ENCODE results near the gene CAMK1D. TPM values are rescaled to one million over a fixed set of nuclear protein-coding genes. Genes with fewer than 3 reads are reported as not detected.

CAMK1D gene
- polyA plus RNA-seq, 1 experiment = 1.1 TPM

DNA sequence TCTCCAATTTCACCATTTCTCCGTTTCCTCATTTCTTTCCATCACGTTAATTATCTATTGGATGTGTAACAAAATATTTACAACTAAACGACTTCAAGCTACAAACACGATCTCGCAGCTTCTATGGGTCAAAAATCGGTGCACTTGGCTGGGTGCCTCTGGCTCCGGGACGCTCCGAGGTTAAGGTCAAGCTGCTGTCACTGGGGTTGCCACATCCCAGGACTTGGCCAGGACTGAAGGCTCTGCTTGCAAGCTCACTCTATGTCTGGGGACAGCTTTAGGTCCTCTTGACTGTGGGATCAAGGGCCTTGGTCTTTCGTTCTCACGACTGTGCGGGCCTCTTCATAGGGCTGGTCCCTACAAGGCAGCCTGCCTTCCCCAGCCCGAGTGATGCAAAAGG lies 492.5 kb downstream of the CAMK1D start:
- POLR2A ChIA-PET = no interaction called here
- no peak overlapping the region for H3K4me3 ChIP-seq (ENCODE audit: low read depth, low read length)
- H3K27me3 ChIP-seq (ENCODE audit: control insufficient read depth, insufficient read depth, low read length) = no peaks in the 10 kb centered on the region
- CTCF ChIA-PET = no interaction called here
- DNase-seq (ENCODE audit: low read depth) = no peak
- no peaks in the 10 kb centered on the region for H3K36me3 ChIP-seq (ENCODE audit: control insufficient read depth, insufficient read depth, low read length)
- TF ChIP-seq, protein P1, sequence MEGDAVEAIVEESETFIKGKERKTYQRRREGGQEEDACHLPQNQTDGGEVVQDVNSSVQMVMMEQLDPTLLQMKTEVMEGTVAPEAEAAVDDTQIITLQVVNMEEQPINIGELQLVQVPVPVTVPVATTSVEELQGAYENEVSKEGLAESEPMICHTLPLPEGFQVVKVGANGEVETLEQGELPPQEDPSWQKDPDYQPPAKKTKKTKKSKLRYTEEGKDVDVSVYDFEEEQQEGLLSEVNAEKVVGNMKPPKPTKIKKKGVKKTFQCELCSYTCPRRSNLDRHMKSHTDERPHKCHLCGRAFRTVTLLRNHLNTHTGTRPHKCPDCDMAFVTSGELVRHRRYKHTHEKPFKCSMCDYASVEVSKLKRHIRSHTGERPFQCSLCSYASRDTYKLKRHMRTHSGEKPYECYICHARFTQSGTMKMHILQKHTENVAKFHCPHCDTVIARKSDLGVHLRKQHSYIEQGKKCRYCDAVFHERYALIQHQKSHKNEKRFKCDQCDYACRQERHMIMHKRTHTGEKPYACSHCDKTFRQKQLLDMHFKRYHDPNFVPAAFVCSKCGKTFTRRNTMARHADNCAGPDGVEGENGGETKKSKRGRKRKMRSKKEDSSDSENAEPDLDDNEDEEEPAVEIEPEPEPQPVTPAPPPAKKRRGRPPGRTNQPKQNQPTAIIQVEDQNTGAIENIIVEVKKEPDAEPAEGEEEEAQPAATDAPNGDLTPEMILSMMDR (IDR thresholded peaks at IDR 0.05; ENCODE audit: insufficient read depth, low read depth, low read length) = no peak

DNA sequence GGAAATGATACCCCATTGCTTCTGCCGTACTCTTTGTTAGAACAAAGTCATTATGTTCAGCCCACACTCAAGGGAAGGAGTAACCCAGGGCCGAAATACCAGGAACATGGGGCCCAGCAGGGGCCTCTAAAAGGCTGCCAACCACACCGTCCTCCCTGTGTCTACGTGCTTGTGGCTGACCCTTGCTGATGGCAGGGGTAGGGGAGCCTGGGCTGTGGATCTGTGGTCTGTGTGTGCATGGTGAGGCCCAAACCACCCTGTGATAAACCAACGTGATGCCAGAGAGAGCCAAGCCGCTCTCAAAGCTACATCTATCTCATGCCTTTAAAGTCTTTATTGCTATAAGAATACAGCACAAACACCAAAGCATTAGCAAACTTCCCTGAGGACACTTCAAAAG lies 493.0 kb downstream of the CAMK1D start:
- no peak for DNase-seq (ENCODE audit: low read depth)
- Histone ChIP-seq H3K4me3 (ENCODE audit: low read depth, low read length) (no peak overlapping the region), H3K36me3 (ENCODE audit: control insufficient read depth, insufficient read depth, low read length) (no peaks in the 10 kb centered on the region), H3K27me3 (ENCODE audit: control insufficient read depth, insufficient read depth, low read length) (no peaks in the 10 kb centered on the region)
- CTCF ChIA-PET = no interaction called here
- POLR2A ChIA-PET = no interaction called here
- TF ChIP-seq, protein P1 (IDR thresholded peaks at IDR 0.05; ENCODE audit: insufficient read depth, low read depth, low read length) = no peak

DNA sequence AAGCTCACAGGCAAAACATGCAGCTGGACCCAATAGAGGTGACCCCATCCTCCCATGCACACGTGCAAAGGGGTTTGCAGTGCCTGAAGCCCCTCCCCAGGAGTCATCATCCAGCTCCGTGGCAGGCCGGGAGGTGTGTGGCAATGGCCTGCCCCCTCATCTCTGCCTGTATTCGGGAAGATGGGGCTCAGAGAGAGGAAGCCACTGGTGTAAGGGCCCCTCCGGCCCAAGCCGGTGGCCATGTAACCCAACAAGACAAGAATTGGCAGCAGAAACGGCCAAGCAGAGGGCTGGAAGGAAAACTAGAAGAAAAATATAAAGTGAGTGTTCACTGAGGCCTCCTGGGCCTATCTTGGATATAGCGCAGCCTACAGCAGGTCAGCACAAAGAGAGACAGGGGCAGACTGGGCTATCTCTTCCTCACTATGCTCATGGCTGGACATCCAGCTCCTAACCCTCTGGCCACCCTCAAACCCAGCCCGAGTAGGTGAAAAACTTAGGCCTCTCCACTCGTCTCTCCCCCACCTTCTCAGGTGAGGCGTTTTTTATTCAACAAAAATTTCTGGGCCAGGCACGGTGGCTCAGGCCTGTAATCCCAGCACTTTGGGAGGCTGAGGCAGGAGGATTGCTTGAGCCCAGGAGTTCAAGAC lies 494.1 kb downstream of the CAMK1D start:
- POLR2A ChIA-PET = no interaction called here
- CTCF ChIA-PET = interaction anchor here (1.0 kb wide), 1 partner anchor 16 kb away, joined by 3 read pairs; no protein-coding TSS in a partner anchor
- TF ChIP-seq, protein P1 (IDR thresholded peaks at IDR 0.05; ENCODE audit: insufficient read depth, low read depth, low read length) = no peak
- Histone ChIP-seq H3K4me3 (ENCODE audit: low read depth, low read length) (no peak overlapping the region), H3K36me3 (ENCODE audit: control insufficient read depth, insufficient read depth, low read length) (no peaks in the 10 kb centered on the region), H3K27me3 (ENCODE audit: control insufficient read depth, insufficient read depth, low read length) (no peaks in the 10 kb centered on the region)
- DNase-seq (ENCODE audit: low read depth) = no peak

DNA sequence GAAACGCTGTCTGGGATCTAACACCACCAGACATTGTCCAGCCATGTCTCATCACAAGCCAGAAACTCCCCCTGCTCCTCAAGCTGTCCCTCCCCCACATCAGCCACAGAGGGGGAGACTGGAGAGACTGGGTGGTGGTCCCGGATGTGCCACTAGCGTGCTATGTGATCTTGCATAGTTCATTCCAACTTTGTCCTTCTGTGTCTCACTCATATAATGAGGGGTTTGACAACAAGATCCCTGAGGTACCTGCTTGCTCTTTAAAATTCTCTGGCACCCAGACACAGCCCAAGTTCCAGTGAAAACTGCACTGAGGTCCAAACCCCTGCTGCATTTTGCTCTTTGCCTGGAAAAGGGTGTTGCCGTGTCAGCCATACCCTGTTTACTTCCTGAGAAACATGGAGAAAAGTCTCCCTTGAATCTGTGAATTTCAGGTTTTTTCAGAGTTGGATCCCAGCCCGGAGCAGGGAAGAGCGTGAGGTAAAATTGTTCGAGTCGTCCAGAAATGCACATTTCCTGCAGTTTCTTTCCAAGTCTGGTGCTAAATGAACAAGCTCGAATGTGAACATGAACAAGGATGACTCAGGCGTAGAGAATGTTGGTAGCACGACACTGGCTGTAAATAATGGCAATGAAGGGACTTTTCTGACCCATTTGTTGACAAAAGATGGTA lies 495.6 kb downstream of the CAMK1D start:
- DNase-seq (ENCODE audit: low read depth) = peak; percentile 35
- ChIA-PET CTCF (interaction anchor here (0.7 kb wide), 1 partner anchor 11 kb away, joined by 3 read pairs; no protein-coding TSS in a partner anchor), POLR2A (no interaction called here)
- H3K27me3 ChIP-seq (ENCODE audit: control insufficient read depth, insufficient read depth, low read length) = no peaks in the 10 kb centered on the region
- no peak overlapping the region for H3K4me3 ChIP-seq (ENCODE audit: low read depth, low read length)
- TF ChIP-seq, protein P1 (IDR thresholded peaks at IDR 0.05; ENCODE audit: insufficient read depth, low read depth, low read length) = no peak
- no peaks in the 10 kb centered on the region for H3K36me3 ChIP-seq (ENCODE audit: control insufficient read depth, insufficient read depth, low read length)

DNA sequence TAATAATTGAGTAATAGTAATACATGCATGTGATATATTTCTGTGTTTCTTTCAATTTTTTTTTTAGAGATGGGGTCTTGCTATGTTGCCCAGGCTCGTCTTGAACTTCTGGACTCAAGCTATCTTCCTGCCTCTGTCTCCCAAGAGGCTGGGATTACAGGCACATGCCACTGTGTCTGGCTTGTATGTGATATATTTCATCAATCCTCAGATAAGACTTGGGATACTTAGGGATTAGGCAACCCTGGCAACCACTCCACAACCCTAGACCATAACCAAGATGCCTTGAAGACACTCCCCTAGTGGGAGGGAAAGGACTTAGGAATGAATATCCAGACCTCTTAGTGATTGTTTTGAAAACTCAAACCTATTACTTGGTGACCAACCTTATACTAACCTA lies 497.4 kb downstream of the CAMK1D start:
- Histone ChIP-seq H3K4me3 (ENCODE audit: low read depth, low read length) (no peak overlapping the region), H3K36me3 (ENCODE audit: control insufficient read depth, insufficient read depth, low read length) (no peaks in the 10 kb centered on the region), H3K27me3 (ENCODE audit: control insufficient read depth, insufficient read depth, low read length) (no peaks in the 10 kb centered on the region)
- TF ChIP-seq, protein P1 (IDR thresholded peaks at IDR 0.05; ENCODE audit: insufficient read depth, low read depth, low read length) = no peak
- POLR2A ChIA-PET = no interaction called here
- no peak for DNase-seq (ENCODE audit: low read depth)
- CTCF ChIA-PET = interaction anchor here (0.7 kb wide), 1 partner anchor 23 kb away, joined by 3 read pairs; no protein-coding TSS in a partner anchor
